Fibroblast of the aortic adventitia (primary cell): ENCODE results near the gene SYCE3. TPM values are rescaled to one million over a fixed set of nuclear protein-coding genes. Genes with fewer than 3 reads are reported as not detected.
"Not testable (repeated sequence)": the region's sequence is repeated elsewhere in the genome, so short reads cannot be mapped to it uniquely, and the experiment has no call there.

Experiments used
- DNase-seq: peaks from one replicate; pipeline ENCODE4 v3.0.0-alpha.2; 2010; ENCODE audit warnings: low read depth
- H3K4me3 ChIP-seq: 2 replicates; pipeline ENCODE4 v1.5.1; 2011; ENCODE audit warnings: low read depth, mild to moderate bottlenecking, control low read depth, low read length, moderate library complexity
- CTCF ChIP-seq: IDR thresholded peaks from 2 replicates; pipeline ENCODE4 v1.5.1; 2011; ENCODE audit warnings: mild to moderate bottlenecking, low read length, control low read depth, inconsistent platforms; ENCODE audit not compliant: insufficient read depth
- total RNA-seq: library from RNA; depleted of rRNA; stranded (reverse); fragments of >200 nt; gene quantifications from 2 replicates; pipeline ENCODE4 v1.2.3, GENCODE V29; 2012; ENCODE audit warnings: low replicate concordance

The SYCE3 gene
- total RNA-seq, 1 donor: not detected

- TF ChIP-seq CTCF: no peak
- H3K4me3 ChIP-seq: no peak overlapping the region
- DNase-seq: no peak
Observed at GRCh38 chr22:50544746-50545253, 17.9 kb downstream of the SYCE3 start.

- H3K4me3 ChIP-seq: peak overlapping the region; percentile 5
- DNase-seq: peak; percentile 53
Observed at GRCh38 chr22:50544078-50544745, 18.5 kb downstream of the SYCE3 start.

GRCh38 chr22:50542416-50542927 is 20.2 kb downstream of the SYCE3 start:
- no peak for DNase-seq

More at GRCh38 chr22:50544078-50544745, 18.5 kb downstream of the SYCE3 start:
- TF ChIP-seq CTCF: peak; percentile 47

GRCh38 chr22:50541667-50542026 is 21.1 kb downstream of the SYCE3 start:
- not testable (repeated sequence) for H3K4me3 ChIP-seq
- DNase-seq: peak; percentile 88

More at GRCh38 chr22:50542416-50542927, 20.2 kb downstream of the SYCE3 start:
- peak; percentile 5 for TF ChIP-seq CTCF
- H3K4me3 ChIP-seq: no peak overlapping the region

- no peak overlapping the region for H3K4me3 ChIP-seq
- no peak for DNase-seq
- no peak for TF ChIP-seq CTCF
Observed at GRCh38 chr22:50540381-50540780, 22.3 kb downstream of the SYCE3 start.

- no peak for TF ChIP-seq CTCF
- no peak overlapping the region for H3K4me3 ChIP-seq
- no peak for DNase-seq
Observed at GRCh38 chr22:50537765-50538164, 25.0 kb downstream of the SYCE3 start.

GRCh38 chr22:50536226-50536625 is 26.5 kb downstream of the SYCE3 start:
- H3K4me3 ChIP-seq: no peak overlapping the region
- no peak for DNase-seq
- no peak for TF ChIP-seq CTCF
